Activated CD8-positive, alpha-beta memory T cell treated with anti-CD3 and anti-CD28 coated beads, Interleukin-2, amount 10 ng/mL, durations not matched to agents 7 days and 5 days (primary cell): Measurements from ENCODE around the gene VEGFD. TPM values are rescaled to one million over a fixed set of nuclear protein-coding genes. Genes with fewer than 3 reads are reported as not detected.

Experiments used
- ATAC-seq: fragments of 150-1000 bp; cut with Tn5 transposase; one replicate; pipeline ENCODE4 v1.10.0; 2021; ENCODE audit warnings: moderate library complexity
- CTCF ChIA-PET: fragments of 350-600 bp; sonication (Branson Sonifier 250); formaldehyde crosslinking; loops from one replicate; lab custom pipeline; 2021; ENCODE audit warnings: antibody characterized with exemption; lab: Charles Lee
- DNase-seq: peaks from one replicate; pipeline ENCODE4 v3.0.0-alpha.2; 2020
- H3K27ac Mint-ChIP-seq: one replicate; pipeline ENCODE4 v1.8.0; 2021; ENCODE audit warnings: mild to moderate bottlenecking, mixed read lengths
- H3K27me3 Mint-ChIP-seq: one replicate; pipeline ENCODE4 v1.8.0; 2021; ENCODE audit warnings: mixed read lengths
- H3K36me3 Mint-ChIP-seq: one replicate; pipeline ENCODE4 v1.8.0; 2021; ENCODE audit warnings: mild to moderate bottlenecking, mixed read lengths
- H3K4me1 Mint-ChIP-seq: one replicate; pipeline ENCODE4 v1.8.0; 2021; ENCODE audit warnings: mixed read lengths
- H3K4me3 Mint-ChIP-seq: one replicate; pipeline ENCODE4 v1.8.0; 2021; ENCODE audit warnings: mild to moderate bottlenecking, moderate library complexity, mixed read lengths
- H3K9me3 Mint-ChIP-seq: one replicate; pipeline ENCODE4 v1.8.0; 2022; ENCODE audit warnings: low read depth, mixed read lengths
- total RNA-seq, 2 experiments: library from RNA; stranded (reverse); gene quantifications; one replicate each; pipeline ENCODE4 v1.2.3, GENCODE V29; 2021

Gene VEGFD
- total RNA-seq, 2 experiments from 2014 or later, result not detected

- Mint-ChIP-seq H3K9me3 (no peaks in the 10 kb centered on the region), H3K36me3 (no peaks in the 10 kb centered on the region), H3K4me3 (no peak overlapping the region), H3K4me1 (no peaks in the 10 kb centered on the region), H3K27me3 (peaks cover 20% of the 10 kb centered on the region), H3K27ac (no peak overlapping the region)
- ATAC-seq, result no peak
- no peak for DNase-seq
- CTCF ChIA-PET, result interaction anchor here (1.2 kb wide), 1 partner anchor 122 kb away, joined by 3 read pairs; no protein-coding TSS in a partner anchor
These were observed 38.2 kb downstream of the VEGFD start for GRCh38 chrX:15345976-15346375.

- Mint-ChIP-seq H3K9me3 (no peaks in the 10 kb centered on the region), H3K27me3 (peaks cover 23% of the 10 kb centered on the region), H3K4me3 (no peak overlapping the region), H3K27ac (no peak overlapping the region), H3K4me1 (no peaks in the 10 kb centered on the region), H3K36me3 (no peaks in the 10 kb centered on the region)
- CTCF ChIA-PET, result no interaction called here
- ATAC-seq, result no peak
- DNase-seq, result no peak
These were observed 40.1 kb downstream of the VEGFD start for GRCh38 chrX:15344106-15344505.

- peaks cover 22% of the 10 kb centered on the region for H3K27me3 Mint-ChIP-seq
- no peak for ATAC-seq
- H3K4me3 Mint-ChIP-seq, result no peak overlapping the region
- H3K4me1 Mint-ChIP-seq, result no peaks in the 10 kb centered on the region
- no peaks in the 10 kb centered on the region for H3K9me3 Mint-ChIP-seq
- H3K27ac Mint-ChIP-seq, result no peak overlapping the region
- H3K36me3 Mint-ChIP-seq, result no peaks in the 10 kb centered on the region
- no peak for DNase-seq
- CTCF ChIA-PET, result no interaction called here
These were observed 41.1 kb downstream of the VEGFD start for GRCh38 chrX:15343075-15343476.

GRCh38 chrX:15340867-15341266, 43.3 kb downstream of the VEGFD start:
- CTCF ChIA-PET, result no interaction called here
- H3K4me1 Mint-ChIP-seq, result peaks cover 9% of the 10 kb centered on the region
- no peak for ATAC-seq
- H3K27me3 Mint-ChIP-seq, result peaks cover 27% of the 10 kb centered on the region
- H3K4me3 Mint-ChIP-seq, result no peak overlapping the region
- no peak overlapping the region for H3K27ac Mint-ChIP-seq
- DNase-seq, result no peak
- H3K9me3 Mint-ChIP-seq, result no peaks in the 10 kb centered on the region
- H3K36me3 Mint-ChIP-seq, result no peaks in the 10 kb centered on the region

- H3K27ac Mint-ChIP-seq, result peak overlapping the region; percentile 81
- H3K4me1 Mint-ChIP-seq, result peaks cover 20% of the 10 kb centered on the region
- peaks cover 10% of the 10 kb centered on the region for H3K27me3 Mint-ChIP-seq
- ATAC-seq, result no peak
- peaks cover 9% of the 10 kb centered on the region for H3K36me3 Mint-ChIP-seq
- H3K4me3 Mint-ChIP-seq, result peak overlapping the region; percentile 86
- CTCF ChIA-PET, result interaction anchor here (1.2 kb wide), 1 partner anchor 456 kb away, joined by 3 read pairs; no protein-coding TSS in a partner anchor
- H3K9me3 Mint-ChIP-seq, result no peaks in the 10 kb centered on the region
- DNase-seq, result peak; percentile 52
These were observed 48.2 kb downstream of the VEGFD start for GRCh38 chrX:15336023-15336413.

GRCh38 chrX:15335135-15336022, 48.8 kb downstream of the VEGFD start, which contains the start of gene PIGA:
TSS of gene PIGA (minus strand) at chrX:15335523. CDS start at chrX:15331930, 3,593 bp downstream.
- peaks cover 6% of the 10 kb centered on the region for H3K27me3 Mint-ChIP-seq
- DNase-seq, result peak; percentile 96
- H3K27ac Mint-ChIP-seq, result peak within 1 kb of the TSS; percentile 97
- ATAC-seq, result peak; percentile 97
- H3K9me3 Mint-ChIP-seq, result no peaks in the 10 kb centered on the region
- peaks cover 9% of the 10 kb centered on the region for H3K36me3 Mint-ChIP-seq
- H3K4me1 Mint-ChIP-seq, result peaks cover 20% of the 10 kb centered on the region
- peak within 1 kb of the TSS; percentile 86 for H3K4me3 Mint-ChIP-seq
- CTCF ChIA-PET, result interaction anchor here (1.2 to 1.8 kb wide), 2 partner anchors 35 to 456 kb away, joined by 3 to 4 read pairs; no protein-coding TSS in a partner anchor

GRCh38 chrX:15334561-15334960, 49.7 kb downstream of the VEGFD start:
- Mint-ChIP-seq H3K9me3 (no peaks in the 10 kb centered on the region), H3K4me3 (peak overlapping the region; percentile 86), H3K36me3 (peaks cover 9% of the 10 kb centered on the region), H3K4me1 (peaks cover 20% of the 10 kb centered on the region), H3K27ac (peak overlapping the region; percentile 97), H3K27me3 (peaks cover 6% of the 10 kb centered on the region)
- CTCF ChIA-PET, result interaction anchor here (0.7 to 1.8 kb wide), 2 partner anchors 34 to 1271 kb away, joined by 3 to 4 read pairs; no protein-coding TSS in a partner anchor
- ATAC-seq (no peak), DNase-seq (peak; percentile 46)

GRCh38 chrX:15328821-15329220, 55.4 kb downstream of the VEGFD start:
- Mint-ChIP-seq H3K27ac (no peak overlapping the region), H3K4me1 (peaks cover 7% of the 10 kb centered on the region), H3K9me3 (no peaks in the 10 kb centered on the region), H3K36me3 (peaks cover 17% of the 10 kb centered on the region), H3K27me3 (no peaks in the 10 kb centered on the region), H3K4me3 (no peak overlapping the region)
- CTCF ChIA-PET, result no interaction called here
- no peak for ATAC-seq
- DNase-seq, result no peak

- no peaks in the 10 kb centered on the region for H3K27me3 Mint-ChIP-seq
- H3K27ac Mint-ChIP-seq, result no peak overlapping the region
- CTCF ChIA-PET, result no interaction called here
- peaks cover 17% of the 10 kb centered on the region for H3K36me3 Mint-ChIP-seq
- DNase-seq (no peak), ATAC-seq (no peak)
- H3K4me3 Mint-ChIP-seq, result no peak overlapping the region
- H3K9me3 Mint-ChIP-seq, result no peaks in the 10 kb centered on the region
- peaks cover 3% of the 10 kb centered on the region for H3K4me1 Mint-ChIP-seq
These were observed 56.1 kb downstream of the VEGFD start for GRCh38 chrX:15328131-15328530.

GRCh38 chrX:15322472-15322871, 61.7 kb downstream of the VEGFD start:
- CTCF ChIA-PET, result no interaction called here
- DNase-seq, result no peak
- no peak overlapping the region for H3K4me3 Mint-ChIP-seq
- H3K27ac Mint-ChIP-seq, result no peak overlapping the region
- no peaks in the 10 kb centered on the region for H3K27me3 Mint-ChIP-seq
- no peaks in the 10 kb centered on the region for H3K9me3 Mint-ChIP-seq
- ATAC-seq, result no peak
- H3K36me3 Mint-ChIP-seq, result peaks cover 15% of the 10 kb centered on the region
- H3K4me1 Mint-ChIP-seq, result no peaks in the 10 kb centered on the region

- Mint-ChIP-seq H3K36me3 (peaks cover 14% of the 10 kb centered on the region), H3K4me3 (no peak overlapping the region), H3K27me3 (no peaks in the 10 kb centered on the region), H3K9me3 (no peaks in the 10 kb centered on the region), H3K4me1 (no peaks in the 10 kb centered on the region), H3K27ac (no peak overlapping the region)
- CTCF ChIA-PET, result no interaction called here
- DNase-seq (no peak), ATAC-seq (no peak)
These were observed 62.1 kb downstream of the VEGFD start for GRCh38 chrX:15322072-15322471.

- DNase-seq (no peak), ATAC-seq (no peak)
- Mint-ChIP-seq H3K36me3 (peaks cover 14% of the 10 kb centered on the region), H3K27me3 (no peaks in the 10 kb centered on the region), H3K4me1 (no peaks in the 10 kb centered on the region), H3K9me3 (no peaks in the 10 kb centered on the region), H3K4me3 (no peak overlapping the region), H3K27ac (no peak overlapping the region)
- CTCF ChIA-PET, result no interaction called here
These were observed 62.8 kb downstream of the VEGFD start for GRCh38 chrX:15321447-15321846.

GRCh38 chrX:15320297-15320696, 63.9 kb downstream of the VEGFD start:
- Mint-ChIP-seq H3K4me1 (no peaks in the 10 kb centered on the region), H3K27me3 (no peaks in the 10 kb centered on the region), H3K36me3 (peaks cover 14% of the 10 kb centered on the region), H3K4me3 (no peak overlapping the region), H3K9me3 (no peaks in the 10 kb centered on the region), H3K27ac (no peak overlapping the region)
- DNase-seq (no peak), ATAC-seq (no peak)
- CTCF ChIA-PET, result no interaction called here

- Mint-ChIP-seq H3K36me3 (peaks cover 14% of the 10 kb centered on the region), H3K27ac (no peak overlapping the region), H3K4me1 (no peaks in the 10 kb centered on the region), H3K27me3 (no peaks in the 10 kb centered on the region), H3K4me3 (no peak overlapping the region), H3K9me3 (no peaks in the 10 kb centered on the region)
- no peak for ATAC-seq
- CTCF ChIA-PET, result no interaction called here
- DNase-seq, result no peak
These were observed 65.1 kb downstream of the VEGFD start for GRCh38 chrX:15319075-15319474.
